C4-2B (cell line): Measurements from ENCODE around the gene ALDH8A1.
"Not testable (repeated sequence)": the region's sequence is repeated elsewhere in the genome, so short reads cannot be mapped to it uniquely, and the experiment has no call there.

Source experiments
- H3K27ac ChIP-seq: fragments of 450-650 bp; 2 replicates; pipeline ENCODE4 v1.5.1; 2017
- CTCF ChIP-seq: fragments of 450-650 bp; conservative IDR thresholded peaks from 2 replicates; pipeline ENCODE4 v1.5.1; 2017; ENCODE audit warnings: mild to moderate bottlenecking
- ZFX ChIP-seq: fragments of 450-650 bp; IDR thresholded peaks from 2 replicates; pipeline ENCODE4 v1.6.1; 2017

The ALDH8A1 gene

DNA sequence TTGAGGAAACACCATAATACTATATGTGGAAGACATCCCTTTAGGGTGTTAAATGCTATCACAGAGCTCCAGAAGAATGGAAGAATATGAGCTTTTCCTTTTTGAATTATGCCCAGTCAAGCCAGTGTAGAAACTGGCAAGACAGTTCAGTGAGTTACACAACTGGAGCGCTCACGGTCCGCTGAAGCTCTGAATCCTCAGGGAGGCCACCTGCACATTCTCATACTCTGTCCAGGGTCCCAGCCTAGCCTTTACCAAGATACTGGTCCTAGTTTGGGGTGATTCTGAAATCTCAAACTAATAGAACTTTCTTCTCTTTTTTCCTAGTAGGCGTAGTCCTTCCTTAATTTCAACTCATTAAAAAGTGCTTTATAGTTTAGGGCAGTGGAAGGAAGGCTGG is 51.3 kb downstream of the ALDH8A1 start:
- TF ChIP-seq ZFX (no peak), CTCF (no peak)
- no peak overlapping the region for H3K27ac ChIP-seq

GRCh38 chr6:134898166-134898565 is 51.7 kb downstream of the ALDH8A1 start:
- H3K27ac ChIP-seq: not testable (repeated sequence)

GRCh38 chr6:134896910-134897309 is 53.0 kb downstream of the ALDH8A1 start:
- TF ChIP-seq CTCF (no peak), ZFX (no peak)
- no peak overlapping the region for H3K27ac ChIP-seq

DNA sequence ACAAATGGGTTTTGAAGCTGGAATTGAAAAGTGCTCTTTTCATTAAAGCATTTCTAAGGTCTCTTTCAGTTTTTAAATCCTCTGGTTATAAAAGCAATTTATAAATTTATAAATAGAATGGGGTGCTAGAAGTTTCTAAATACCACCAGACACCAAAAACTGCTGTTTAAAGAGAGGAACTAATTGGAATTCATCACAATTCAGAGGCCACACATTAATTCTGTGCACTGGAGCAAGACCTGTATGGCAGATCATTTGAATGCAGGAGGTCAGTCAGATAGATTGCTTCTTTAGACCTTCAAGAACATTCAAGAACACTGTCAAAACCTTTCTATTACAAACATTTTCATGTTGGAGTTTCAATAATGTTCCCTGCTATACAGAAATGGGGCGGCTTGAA is 55.1 kb downstream of the ALDH8A1 start:
- H3K27ac ChIP-seq: no peak overlapping the region
- TF ChIP-seq CTCF (no peak), ZFX (no peak)

GRCh38 chr6:134892362-134892761 is 57.5 kb downstream of the ALDH8A1 start:
- no peak overlapping the region for H3K27ac ChIP-seq
- TF ChIP-seq ZFX: no peak
- no peak for TF ChIP-seq CTCF

- H3K27ac ChIP-seq: no peak overlapping the region
- TF ChIP-seq CTCF (no peak), ZFX (no peak)
These were observed 58.3 kb downstream of the ALDH8A1 start for GRCh38 chr6:134891633-134892032.

- no peak overlapping the region for H3K27ac ChIP-seq
- no peak for TF ChIP-seq CTCF
- TF ChIP-seq ZFX: no peak
These were observed 61.6 kb downstream of the ALDH8A1 start for GRCh38 chr6:134888316-134888715.

- H3K27ac ChIP-seq: no peak overlapping the region
- TF ChIP-seq CTCF (no peak), ZFX (no peak)
These were observed 65.1 kb downstream of the ALDH8A1 start for GRCh38 chr6:134884752-134885151.
